RWPE1 (cell line): ENCODE data around the gene INHBC.

Experiments
- CTCF ChIA-PET: fragments of 350-600 bp; sonication (Branson Sonifier 250); formaldehyde crosslinking; extraction: SDS; loops from one replicate; lab custom pipeline; 2021; lab: Yijun Ruan, JAX
- POLR2A ChIA-PET: fragments of 400-600 bp; formaldehyde crosslinking; extraction: SDS; loops from one replicate; lab custom pipeline; 2020; ENCODE audit warnings: antibody characterized with exemption; ENCODE audit not compliant: low non-redundant PET; lab: Yijun Ruan, JAX
- DNase-seq: peaks from one replicate; pipeline ENCODE4 v3.0.0; 2012; ENCODE audit warnings: low spot score
- H3K27ac ChIP-seq: fragments of 450-650 bp; 2 replicates; pipeline ENCODE4 v1.5.1; 2017
- CTCF ChIP-seq: fragments of 450-650 bp; conservative IDR thresholded peaks from 2 replicates; pipeline ENCODE4 v1.5.1; 2017; ENCODE audit warnings: low read depth, mild to moderate bottlenecking

Gene INHBC

DNA sequence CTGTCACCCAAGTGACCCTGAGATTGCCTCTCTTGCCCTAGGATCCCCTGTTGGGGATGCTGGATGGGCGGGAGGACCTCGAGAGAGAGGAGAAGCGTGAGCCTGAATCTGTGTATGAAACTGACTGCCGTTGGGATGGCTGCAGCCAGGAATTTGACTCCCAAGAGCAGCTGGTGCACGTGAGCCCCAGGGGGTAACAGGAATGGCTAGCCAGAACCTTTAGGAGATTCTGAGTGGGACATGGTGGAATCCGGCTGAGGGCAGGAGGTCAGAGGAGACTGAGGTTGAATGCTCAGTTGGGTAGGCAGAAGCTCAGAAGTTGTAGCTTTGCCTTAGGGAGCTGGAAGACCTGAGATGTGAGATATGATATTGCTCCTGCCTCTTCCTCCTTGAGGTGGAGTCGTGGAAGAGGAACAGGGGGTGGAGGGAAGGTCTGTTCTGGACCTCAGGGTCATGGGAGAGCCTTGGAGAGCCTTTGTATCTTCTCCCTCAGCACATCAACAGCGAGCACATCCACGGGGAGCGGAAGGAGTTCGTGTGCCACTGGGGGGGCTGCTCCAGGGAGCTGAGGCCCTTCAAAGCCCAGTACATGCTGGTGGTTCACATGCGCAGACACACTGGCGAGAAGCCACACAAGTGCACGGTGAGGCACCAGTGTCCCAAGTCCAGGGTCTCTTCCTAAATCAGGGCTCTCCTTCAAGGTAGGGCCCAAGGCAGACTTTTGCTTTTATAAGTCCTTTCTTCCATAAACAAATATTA, 31.3 kb downstream of the INHBC start:
- ChIA-PET POLR2A (no interaction called here), CTCF (interaction anchor here (0.6 kb wide), 1 partner anchor 9 kb away, joined by 4 read pairs; no protein-coding TSS in a partner anchor)
- no peak for DNase-seq
- no peak overlapping the region for H3K27ac ChIP-seq
- no peak for TF ChIP-seq CTCF

DNA sequence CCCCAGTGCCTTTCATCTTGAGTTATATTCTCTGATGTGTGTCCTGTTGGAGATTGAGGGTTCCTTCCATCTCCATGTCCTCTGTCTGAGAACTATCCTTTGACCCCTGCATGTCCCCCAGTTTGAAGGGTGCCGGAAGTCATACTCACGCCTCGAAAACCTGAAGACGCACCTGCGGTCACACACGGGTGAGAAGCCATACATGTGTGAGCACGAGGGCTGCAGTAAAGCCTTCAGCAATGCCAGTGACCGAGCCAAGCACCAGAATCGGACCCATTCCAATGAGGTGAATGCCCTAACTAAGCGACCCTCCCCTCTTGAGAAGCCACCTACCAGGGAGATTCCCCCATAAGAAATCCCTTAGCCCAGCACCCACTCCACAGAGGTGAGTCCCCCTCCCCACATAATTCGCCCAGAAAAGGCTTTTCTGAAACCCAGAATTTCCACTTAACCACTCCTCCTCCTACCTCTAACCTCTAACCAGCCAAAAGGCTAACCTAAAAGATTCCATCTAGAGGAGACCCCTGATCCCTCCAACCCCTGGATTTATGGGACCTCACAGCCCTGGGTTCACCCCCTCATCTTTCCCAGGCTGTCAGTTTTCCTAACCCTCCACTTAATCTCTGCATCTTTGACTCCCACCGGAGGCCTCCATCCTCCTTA, 32.8 kb downstream of the INHBC start:
- TF ChIP-seq CTCF: no peak
- ChIA-PET POLR2A (no interaction called here), CTCF (no interaction called here)
- DNase-seq: no peak
- H3K27ac ChIP-seq: no peak overlapping the region

- ChIA-PET CTCF (no interaction called here), POLR2A (no interaction called here)
- H3K27ac ChIP-seq: no peak overlapping the region
- no peak for TF ChIP-seq CTCF
- DNase-seq: no peak
Observed at GRCh38 chr12:57467915-57468314, 33.3 kb downstream of the INHBC start.

DNA sequence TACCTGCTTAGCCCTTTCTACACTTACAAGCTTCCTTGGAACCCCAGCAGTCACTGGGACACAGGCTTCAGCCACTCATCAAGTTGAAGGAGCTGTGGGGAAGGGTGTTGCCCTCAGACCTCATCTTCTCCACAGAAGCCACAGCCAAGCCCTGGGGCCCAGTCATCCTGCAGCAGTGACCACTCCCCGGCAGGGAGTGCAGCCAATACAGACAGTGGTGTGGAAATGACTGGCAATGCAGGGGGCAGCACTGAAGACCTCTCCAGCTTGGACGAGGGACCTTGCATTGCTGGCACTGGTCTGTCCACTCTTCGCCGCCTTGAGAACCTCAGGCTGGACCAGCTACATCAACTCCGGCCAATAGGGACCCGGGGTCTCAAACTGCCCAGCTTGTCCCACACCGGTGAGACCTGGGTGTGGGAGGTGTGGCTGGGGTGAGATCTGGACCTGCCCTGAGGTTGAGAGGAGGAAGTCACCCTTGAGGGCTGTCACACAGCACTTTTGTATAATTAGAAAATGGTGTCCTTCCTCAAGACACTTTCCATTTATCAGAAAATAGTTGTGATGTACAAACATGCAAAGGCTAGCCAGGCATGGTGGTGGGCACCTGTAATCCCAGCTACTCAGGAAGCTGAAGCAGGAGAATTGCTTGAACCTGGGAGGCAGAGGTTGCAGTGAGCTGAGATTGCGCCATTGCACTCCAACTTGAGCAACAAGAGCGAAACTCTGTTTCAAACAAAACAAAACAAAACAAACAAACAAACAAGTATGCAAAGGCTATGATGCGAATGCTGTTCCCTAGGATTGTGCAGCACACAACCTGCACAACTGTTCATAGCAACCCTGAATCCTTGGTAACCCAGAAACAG, 34.9 kb downstream of the INHBC start:
- no peak for DNase-seq
- H3K27ac ChIP-seq: no peak overlapping the region
- POLR2A ChIA-PET: no interaction called here
- CTCF ChIA-PET: no interaction called here
- no peak for TF ChIP-seq CTCF

DNA sequence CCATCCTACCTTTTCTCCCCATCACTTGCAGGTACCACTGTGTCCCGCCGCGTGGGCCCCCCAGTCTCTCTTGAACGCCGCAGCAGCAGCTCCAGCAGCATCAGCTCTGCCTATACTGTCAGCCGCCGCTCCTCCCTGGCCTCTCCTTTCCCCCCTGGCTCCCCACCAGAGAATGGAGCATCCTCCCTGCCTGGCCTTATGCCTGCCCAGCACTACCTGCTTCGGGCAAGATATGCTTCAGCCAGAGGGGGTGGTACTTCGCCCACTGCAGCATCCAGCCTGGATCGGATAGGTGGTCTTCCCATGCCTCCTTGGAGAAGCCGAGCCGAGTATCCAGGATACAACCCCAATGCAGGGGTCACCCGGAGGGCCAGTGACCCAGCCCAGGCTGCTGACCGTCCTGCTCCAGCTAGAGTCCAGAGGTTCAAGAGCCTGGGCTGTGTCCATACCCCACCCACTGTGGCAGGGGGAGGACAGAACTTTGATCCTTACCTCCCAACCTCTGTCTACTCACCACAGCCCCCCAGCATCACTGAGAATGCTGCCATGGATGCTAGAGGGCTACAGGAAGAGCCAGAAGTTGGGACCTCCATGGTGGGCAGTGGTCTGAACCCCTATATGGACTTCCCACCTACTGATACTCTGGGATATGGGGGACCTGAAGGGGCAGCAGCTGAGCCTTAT, 35.8 kb downstream of the INHBC start:
- no peak overlapping the region for H3K27ac ChIP-seq
- DNase-seq: no peak
- no peak for TF ChIP-seq CTCF
- ChIA-PET POLR2A (no interaction called here), CTCF (no interaction called here)
